ENCODE data around the gene ABHD17C. TPM values are rescaled to one million over a fixed set of nuclear protein-coding genes. Genes with fewer than 3 reads are reported as not detected.

ABHD17C gene
- polyA plus RNA-seq, 1 donor (not counting 4 experiments of a cell fraction or from before 2014, with no cell fraction given), result 23.3 TPM

DNA sequence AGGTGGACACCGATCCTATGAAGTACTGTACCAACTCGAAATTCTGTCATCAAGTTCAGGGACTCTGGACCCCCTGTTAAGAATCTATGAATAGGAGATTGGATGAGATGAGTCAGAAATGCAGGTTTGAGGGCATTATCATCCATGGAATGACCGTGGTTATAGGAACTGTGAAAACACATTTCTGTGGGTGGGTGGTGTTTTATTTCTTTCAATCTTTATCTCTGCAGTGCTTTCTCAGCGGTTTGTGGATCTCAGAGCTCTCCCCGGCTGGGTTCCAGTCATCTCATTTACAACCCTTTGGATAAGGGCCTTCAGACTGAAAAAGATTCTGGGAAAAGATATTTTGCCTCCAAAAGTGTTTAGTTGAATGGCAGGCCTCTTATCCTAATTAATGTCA is 5.4 kb upstream of the ABHD17C start:
- H3K4me2 ChIP-seq (ENCODE audit: control insufficient read depth, extremely low read depth, insufficient read depth, low read depth, low read length), result no peak overlapping the region
- no peaks in the 10 kb centered on the region for H3K79me2 ChIP-seq (ENCODE audit: control insufficient read depth, insufficient read depth, low read length)
- no peak overlapping the region for H2AFZ ChIP-seq (ENCODE audit: control insufficient read depth, low read length)
- no peaks in the 10 kb centered on the region for H3K27me3 ChIP-seq (ENCODE audit: control insufficient read depth, extremely low read depth, insufficient read depth, low read length)
- TF ChIP-seq, protein P1, sequence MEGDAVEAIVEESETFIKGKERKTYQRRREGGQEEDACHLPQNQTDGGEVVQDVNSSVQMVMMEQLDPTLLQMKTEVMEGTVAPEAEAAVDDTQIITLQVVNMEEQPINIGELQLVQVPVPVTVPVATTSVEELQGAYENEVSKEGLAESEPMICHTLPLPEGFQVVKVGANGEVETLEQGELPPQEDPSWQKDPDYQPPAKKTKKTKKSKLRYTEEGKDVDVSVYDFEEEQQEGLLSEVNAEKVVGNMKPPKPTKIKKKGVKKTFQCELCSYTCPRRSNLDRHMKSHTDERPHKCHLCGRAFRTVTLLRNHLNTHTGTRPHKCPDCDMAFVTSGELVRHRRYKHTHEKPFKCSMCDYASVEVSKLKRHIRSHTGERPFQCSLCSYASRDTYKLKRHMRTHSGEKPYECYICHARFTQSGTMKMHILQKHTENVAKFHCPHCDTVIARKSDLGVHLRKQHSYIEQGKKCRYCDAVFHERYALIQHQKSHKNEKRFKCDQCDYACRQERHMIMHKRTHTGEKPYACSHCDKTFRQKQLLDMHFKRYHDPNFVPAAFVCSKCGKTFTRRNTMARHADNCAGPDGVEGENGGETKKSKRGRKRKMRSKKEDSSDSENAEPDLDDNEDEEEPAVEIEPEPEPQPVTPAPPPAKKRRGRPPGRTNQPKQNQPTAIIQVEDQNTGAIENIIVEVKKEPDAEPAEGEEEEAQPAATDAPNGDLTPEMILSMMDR (optimal IDR thresholded peaks at IDR 0.05 in 1 of 3, IDR thresholded peaks at IDR 0.05 in 1 of 3, conservative IDR thresholded peaks at IDR 0.05 in 1 of 3; ENCODE audit: extremely low read depth in 1 of 3, insufficient read depth in 2 of 3, low read length in 3 of 3), result no peak
- TF ChIP-seq EZH2 (IDR thresholded peaks at IDR 0.05; ENCODE audit: low read length), result no peak
- no peak overlapping the region for H3K27ac ChIP-seq (ENCODE audit: control insufficient read depth, insufficient read depth, low read length)
- no peak for FAIRE-seq
- no peaks in the 10 kb centered on the region for H3K9me1 ChIP-seq (ENCODE audit: control insufficient read depth, extremely low read depth, insufficient read depth, low read length)
- no peaks in the 10 kb centered on the region for H3K9me3 ChIP-seq (ENCODE audit: control insufficient read depth, low read depth, low read length)
- no peak for DNase-seq (ENCODE audit: low read depth, low spot score)
- H4K20me1 ChIP-seq (ENCODE audit: control insufficient read depth, extremely low read depth, insufficient read depth, low read length), result no peaks in the 10 kb centered on the region
- H3K4me1 ChIP-seq (ENCODE audit: control insufficient read depth, extremely low read depth, insufficient read depth, low read length), result peaks cover 6% of the 10 kb centered on the region
- no peak overlapping the region for H3K9ac ChIP-seq (ENCODE audit: control insufficient read depth, extremely low read depth, insufficient read depth, low read length)
- H3K4me3 ChIP-seq (ENCODE audit: control insufficient read depth in 2 of 3, extremely low read depth in 1 of 3, insufficient read depth in 2 of 3, low read depth in 1 of 3, low read length in 3 of 3), result no peak overlapping the region
- dilution Hi-C loops (cut with MboI; ENCODE audit: extremely low pct_ligation_motif_present, low sequenced_read_pairs), result loop anchor here (25.0 kb wide), 1 partner anchor 102 kb away; no protein-coding TSS in a partner anchor
- H3K36me3 ChIP-seq (ENCODE audit: control insufficient read depth in 2 of 2, extremely low read depth in 1 of 2, insufficient read depth in 2 of 2, low read length in 2 of 2), result no peaks in the 10 kb centered on the region

DNA sequence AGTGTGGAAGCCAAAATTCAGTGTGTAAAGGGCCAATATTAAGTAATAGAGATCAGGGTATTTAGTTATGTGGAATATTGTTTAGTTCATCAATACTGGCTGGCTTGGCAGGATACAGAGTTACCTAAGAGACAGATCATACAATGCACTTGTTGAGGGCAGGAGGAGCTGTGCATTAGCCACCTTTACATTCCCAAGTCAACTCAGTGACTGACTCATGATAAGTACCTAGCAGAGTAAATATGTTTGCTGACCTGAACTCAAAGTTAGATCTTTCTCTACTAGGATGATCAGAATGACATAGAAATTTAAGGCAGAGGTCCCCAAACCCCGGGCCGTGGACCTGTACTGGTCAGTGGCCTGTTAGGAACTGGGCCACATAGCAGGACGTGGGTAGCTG is 3.5 kb upstream of the ABHD17C start:
- Histone ChIP-seq H3K27ac (ENCODE audit: control insufficient read depth, insufficient read depth, low read length) (no peak overlapping the region), H2AFZ (ENCODE audit: control insufficient read depth, low read length) (no peak overlapping the region), H3K27me3 (ENCODE audit: control insufficient read depth, extremely low read depth, insufficient read depth, low read length) (no peaks in the 10 kb centered on the region), H3K36me3 (ENCODE audit: control insufficient read depth in 2 of 2, extremely low read depth in 1 of 2, insufficient read depth in 2 of 2, low read length in 2 of 2) (no peaks in the 10 kb centered on the region), H3K9ac (ENCODE audit: control insufficient read depth, extremely low read depth, insufficient read depth, low read length) (no peak overlapping the region), H3K4me3 (ENCODE audit: control insufficient read depth in 2 of 3, extremely low read depth in 1 of 3, insufficient read depth in 2 of 3, low read depth in 1 of 3, low read length in 3 of 3) (no peak overlapping the region), H3K9me3 (ENCODE audit: control insufficient read depth, low read depth, low read length) (no peaks in the 10 kb centered on the region), H3K4me2 (ENCODE audit: control insufficient read depth, extremely low read depth, insufficient read depth, low read depth, low read length) (no peak overlapping the region), H4K20me1 (ENCODE audit: control insufficient read depth, extremely low read depth, insufficient read depth, low read length) (no peaks in the 10 kb centered on the region), H3K79me2 (ENCODE audit: control insufficient read depth, insufficient read depth, low read length) (peaks cover 11% of the 10 kb centered on the region), H3K4me1 (ENCODE audit: control insufficient read depth, extremely low read depth, insufficient read depth, low read length) (peaks cover 8% of the 10 kb centered on the region), H3K9me1 (ENCODE audit: control insufficient read depth, extremely low read depth, insufficient read depth, low read length) (no peaks in the 10 kb centered on the region)
- DNase-seq (ENCODE audit: low read depth, low spot score) (no peak), FAIRE-seq (no peak)
- no peak for TF ChIP-seq EZH2 (IDR thresholded peaks at IDR 0.05; ENCODE audit: low read length)
- TF ChIP-seq, protein P1 (optimal IDR thresholded peaks at IDR 0.05 in 1 of 3, IDR thresholded peaks at IDR 0.05 in 1 of 3, conservative IDR thresholded peaks at IDR 0.05 in 1 of 3; ENCODE audit: extremely low read depth in 1 of 3, insufficient read depth in 2 of 3, low read length in 3 of 3), result no peak
- dilution Hi-C loops (cut with MboI; ENCODE audit: extremely low pct_ligation_motif_present, low sequenced_read_pairs), result loop anchor here (25.0 kb wide), 1 partner anchor 104 kb away; no protein-coding TSS in a partner anchor

Data from keratinocyte (primary cell).